ENCODE data around the gene GAB1.

GAB1 gene

GRCh38 chr4:143512978-143513313, 176.3 kb downstream of the GAB1 start:
- DNase-seq: no peak

DNA sequence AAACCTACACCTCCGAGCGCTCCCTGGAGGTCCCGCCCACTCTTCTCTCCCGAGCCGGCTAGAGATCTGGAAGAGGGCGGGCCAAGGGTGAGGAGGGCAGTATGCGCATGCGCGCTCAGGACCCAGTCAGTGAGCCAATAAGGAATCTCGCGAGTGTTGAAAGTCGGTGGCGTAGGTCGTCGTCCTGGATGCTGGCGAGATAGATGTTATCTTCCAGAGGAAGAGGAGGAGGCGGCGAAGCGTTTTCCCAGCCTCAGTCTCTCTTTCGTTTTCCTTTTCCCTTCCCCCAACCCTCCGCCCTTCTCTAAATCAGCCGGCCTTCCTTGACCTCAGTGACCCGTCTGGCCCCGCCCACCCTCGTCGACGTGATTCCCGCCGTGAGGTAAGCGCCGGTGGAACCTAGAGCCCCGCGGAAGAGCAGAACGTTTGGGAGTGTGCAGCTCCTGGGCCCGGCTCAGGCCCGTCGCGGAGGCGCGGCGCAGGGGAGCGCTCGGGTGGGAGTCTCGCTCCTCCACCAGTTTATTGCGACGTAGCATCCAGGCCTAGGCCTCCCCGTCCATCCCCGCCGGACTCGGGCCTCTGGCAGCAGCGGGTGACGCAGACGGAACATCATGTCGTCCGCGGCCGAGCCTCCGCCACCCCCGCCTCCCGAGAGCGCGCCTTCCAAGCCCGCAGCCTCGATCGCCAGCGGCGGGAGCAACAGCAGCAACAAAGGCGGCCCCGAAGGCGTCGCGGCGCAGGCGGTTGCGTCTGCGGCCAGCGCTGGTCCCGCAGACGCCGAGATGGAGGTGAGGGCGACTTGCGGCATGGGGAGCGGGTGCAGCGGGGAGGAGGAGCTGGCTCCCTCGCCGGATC, 176.9 kb downstream of the GAB1 start, which contains the start of gene SMARCA5:
TSS of gene SMARCA5 (plus strand) at position 389 of the 855 bp plus-strand sequence. CDS start at position 612, 223 bp downstream.
- peak; percentile 98 for DNase-seq

- no peak for DNase-seq
These were observed 177.5 kb downstream of the GAB1 start for GRCh38 chr4:143514169-143514495.

- peak; percentile 85 for DNase-seq
These were observed 177.8 kb downstream of the GAB1 start for GRCh38 chr4:143514497-143514896.

- no peak for DNase-seq
These were observed 178.2 kb downstream of the GAB1 start for GRCh38 chr4:143514901-143515300.

GRCh38 chr4:143515905-143516304, 179.2 kb downstream of the GAB1 start:
- no peak for DNase-seq

- no peak for DNase-seq
These were observed 181.1 kb downstream of the GAB1 start for GRCh38 chr4:143517764-143518163.
